NCI-H345 treated with DMSO at 0.1 percent for 48 hours (cell line): ENCODE data around the gene BTBD19.
A peak's percentile ranks its signal among the peaks of the same experiment; 100 is the strongest.
"Not testable (repeated sequence)": the region's sequence is repeated elsewhere in the genome, so short reads cannot be mapped to it uniquely, and the experiment has no call there.

Source experiments
- DNase-seq: peaks from one replicate; lab custom pipeline; 2025; ENCODE audit not compliant: unreplicated experiment; lab: John Stamatoyannopoulos, UW

BTBD19 gene

DNA sequence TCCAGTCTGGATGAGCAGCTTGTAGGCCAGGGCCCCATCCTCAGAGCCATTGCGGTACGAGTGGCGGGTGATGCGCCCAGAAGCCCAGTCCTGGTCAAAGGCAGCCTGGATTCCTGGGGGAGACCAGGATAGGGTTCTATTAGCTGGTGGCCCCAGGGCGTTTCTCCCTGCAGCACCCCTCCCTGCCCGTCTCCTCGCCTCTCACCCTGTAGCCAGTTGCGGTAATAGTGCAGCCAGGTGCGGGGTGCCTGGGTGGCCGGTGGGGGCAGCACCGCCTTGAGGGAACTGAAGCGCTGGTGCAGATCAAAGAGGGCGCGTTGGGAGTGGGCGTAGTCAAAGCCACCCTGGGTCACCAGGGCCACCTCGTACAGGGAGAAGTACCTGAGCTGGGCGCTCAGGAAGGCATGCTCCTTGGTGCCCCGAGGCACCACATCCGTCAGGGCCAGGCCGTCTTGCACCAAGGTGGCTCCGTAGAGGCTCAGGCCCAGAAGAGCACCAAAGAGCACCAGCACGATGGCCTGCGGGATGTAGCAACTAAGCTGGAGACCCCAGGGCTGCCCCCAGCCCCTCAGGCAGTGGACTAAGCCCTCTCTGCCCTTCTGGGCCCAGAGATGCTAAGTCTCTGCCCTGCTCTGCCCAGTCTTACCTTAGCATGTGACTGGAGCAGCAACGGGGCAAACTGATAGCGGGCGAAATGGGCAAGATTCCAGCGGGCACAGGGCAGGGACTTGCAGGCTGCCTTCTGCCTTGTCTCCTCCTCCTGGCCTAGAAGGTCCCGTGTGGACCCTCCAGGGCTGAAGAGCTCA is 19.1 kb downstream of the BTBD19 start:
- DNase-seq, result no peak

DNA sequence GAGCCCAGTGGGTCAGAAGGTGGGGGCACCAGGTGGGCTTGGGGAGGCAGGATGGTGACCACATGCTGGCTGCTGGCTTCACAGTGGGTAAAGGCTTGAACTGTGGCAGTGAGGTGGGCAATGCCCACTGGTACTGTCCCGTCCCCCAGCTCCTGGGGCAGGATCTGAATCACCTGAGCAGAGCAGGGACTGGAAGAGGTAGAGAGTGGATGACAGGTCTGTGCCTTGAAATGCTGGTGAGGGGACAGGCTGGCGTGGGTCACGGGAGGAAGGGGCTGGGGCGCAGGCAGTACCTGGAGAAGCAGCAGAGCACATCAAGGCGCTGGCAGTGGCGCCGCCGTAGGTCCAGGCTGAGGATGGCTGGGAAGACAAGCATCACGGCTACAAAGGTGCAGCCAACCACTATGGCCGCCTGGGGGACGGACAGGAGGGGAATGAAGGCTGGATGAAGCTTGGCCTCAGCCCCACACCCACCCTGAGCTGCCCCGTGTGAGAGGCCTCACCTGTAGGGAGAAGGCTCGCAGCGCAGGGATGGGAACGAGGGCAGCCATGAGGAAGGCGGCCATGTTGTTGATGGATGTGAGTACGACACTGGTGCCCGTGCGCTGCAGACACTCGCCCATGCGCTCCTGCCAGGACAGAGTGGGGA is 19.8 kb downstream of the BTBD19 start:
- no peak for DNase-seq

GRCh38 chr1:44828841-44829440 is 20.6 kb downstream of the BTBD19 start:
- DNase-seq, result no peak

DNA sequence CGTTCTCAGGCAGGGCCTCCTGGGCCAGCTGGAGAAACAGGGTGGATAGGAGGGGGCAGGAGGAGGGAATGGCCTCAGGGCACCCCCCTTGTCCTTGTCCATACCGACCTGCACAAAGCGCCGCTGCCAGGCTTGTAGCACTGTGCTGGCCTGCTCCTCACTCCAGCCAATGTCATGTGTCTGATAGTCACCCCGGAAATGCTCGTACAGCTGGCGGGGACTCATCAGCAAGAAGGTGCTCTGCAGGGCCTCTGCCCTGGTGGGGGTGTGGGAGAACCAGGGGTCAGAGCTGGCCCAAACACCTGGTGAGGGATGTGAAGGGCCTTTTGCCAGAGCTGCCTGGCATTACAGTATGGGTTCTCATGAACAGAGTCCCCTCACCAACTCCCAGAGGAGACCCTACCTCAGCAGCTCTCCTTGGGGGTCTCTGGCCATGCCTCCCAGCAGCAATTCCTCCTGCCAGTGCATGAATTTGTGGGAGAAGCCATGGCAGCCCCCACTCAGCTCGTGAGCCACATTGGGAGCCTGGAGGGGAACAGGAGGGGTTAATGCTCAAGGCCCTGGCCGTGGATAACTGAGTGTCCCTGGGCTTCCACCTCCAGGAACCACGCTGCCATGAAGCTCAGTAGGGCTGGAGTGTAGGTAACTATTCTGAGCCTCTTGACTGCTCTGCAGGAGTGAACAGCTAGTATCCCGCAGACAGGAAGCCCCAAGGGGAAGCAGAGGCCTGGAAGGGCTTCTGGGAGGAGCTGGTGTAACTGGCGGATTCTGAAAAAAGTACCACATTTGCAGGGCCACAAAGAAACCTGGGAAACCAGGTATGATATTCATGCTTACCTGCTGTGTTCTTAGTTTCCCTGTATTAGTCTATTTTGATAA is 21.4 kb downstream of the BTBD19 start:
- DNase-seq, result no peak

DNA sequence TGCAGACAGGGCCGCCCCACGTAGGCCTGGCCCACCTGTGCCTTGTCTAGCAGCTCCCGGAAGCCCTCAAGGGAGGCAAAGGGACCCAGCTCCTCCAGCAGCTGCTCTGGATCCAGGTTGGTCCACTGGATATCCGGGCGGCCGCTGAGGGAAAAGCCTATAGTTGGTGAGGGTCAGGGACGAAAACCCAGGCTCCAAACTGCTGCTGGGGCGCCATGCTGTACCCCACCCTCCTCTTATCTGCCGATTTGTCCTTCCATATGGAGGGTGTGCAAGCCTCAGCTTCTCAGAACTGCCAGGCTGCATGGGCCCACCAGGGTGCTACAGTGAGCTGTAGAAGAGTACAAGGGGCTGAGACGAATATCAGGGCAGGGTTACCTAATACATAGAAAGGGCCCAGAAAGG is 22.6 kb downstream of the BTBD19 start:
- no peak for DNase-seq

DNA sequence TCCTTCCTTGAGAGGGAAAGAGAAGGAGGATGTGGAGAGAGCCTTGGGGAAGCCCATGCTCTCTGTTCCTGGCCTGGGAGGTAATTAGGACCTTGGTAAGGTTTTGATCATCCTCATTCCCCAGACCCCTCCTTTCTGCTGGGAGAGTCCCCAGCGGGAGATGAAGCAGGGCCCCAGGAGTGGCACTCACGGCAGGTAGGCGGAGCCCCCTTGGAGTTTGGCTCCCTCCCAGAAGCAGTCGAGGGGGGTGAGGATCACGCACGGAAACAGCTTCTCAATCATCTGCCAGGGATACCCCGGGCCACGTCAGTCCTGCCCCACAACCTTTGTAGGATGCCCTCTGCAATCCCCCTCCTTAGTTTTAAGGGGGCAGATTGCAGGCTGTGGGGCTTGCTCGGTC is 23.2 kb downstream of the BTBD19 start:
- DNase-seq, result peak; percentile 32

- no peak for DNase-seq
Measured at GRCh38 chr1:44832056-44832705, 23.9 kb downstream of the BTBD19 start.

DNA sequence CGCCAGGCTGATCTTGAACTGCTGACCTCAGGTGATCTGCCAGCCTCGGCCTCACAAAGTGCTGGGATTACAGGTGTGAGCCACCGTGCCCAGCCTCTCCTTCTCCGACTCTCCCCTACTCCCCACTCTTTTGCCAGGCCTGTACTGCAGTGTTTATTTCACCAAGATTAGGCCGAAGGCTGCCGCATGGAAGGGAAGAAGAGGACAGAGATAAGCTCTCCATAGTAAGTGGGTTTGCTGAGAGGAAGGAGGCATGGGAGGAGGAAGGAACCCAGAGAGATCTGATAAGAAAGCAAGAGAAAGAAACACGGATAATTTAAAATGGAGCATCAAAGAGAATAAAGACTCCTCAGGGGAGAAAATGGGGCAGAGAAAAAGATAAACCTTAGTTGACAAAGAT is 26.0 kb downstream of the BTBD19 start:
- DNase-seq, result no peak

- peak; percentile 63 for DNase-seq
Measured at GRCh38 chr1:44835738-44836675, 27.7 kb downstream of the BTBD19 start.

DNA sequence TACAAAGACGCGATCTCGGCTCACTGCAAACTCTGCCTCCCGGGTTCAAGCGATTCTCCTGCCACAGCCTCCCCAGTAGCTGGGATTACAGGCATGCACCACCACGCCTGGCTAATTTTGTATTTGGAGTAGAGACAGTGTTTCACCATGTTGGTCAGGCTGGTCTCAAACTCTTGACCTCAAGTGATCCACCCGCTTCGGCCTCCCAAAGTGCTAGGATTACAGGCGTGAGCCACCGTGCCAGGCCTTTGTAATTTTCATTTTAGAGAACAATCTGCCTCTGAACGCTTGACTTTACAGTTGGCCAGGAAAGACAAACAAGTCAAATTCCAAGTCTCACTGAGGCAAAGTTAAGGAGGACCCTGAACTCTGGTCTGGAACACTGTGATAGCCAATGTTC is 30.0 kb downstream of the BTBD19 start:
- not testable (repeated sequence) for DNase-seq

GRCh38 chr1:44839576-44839975 is 31.3 kb downstream of the BTBD19 start:
- DNase-seq, result no peak

GRCh38 chr1:44842486-44842861 is 34.2 kb downstream of the BTBD19 start:
- DNase-seq, result no peak

DNA sequence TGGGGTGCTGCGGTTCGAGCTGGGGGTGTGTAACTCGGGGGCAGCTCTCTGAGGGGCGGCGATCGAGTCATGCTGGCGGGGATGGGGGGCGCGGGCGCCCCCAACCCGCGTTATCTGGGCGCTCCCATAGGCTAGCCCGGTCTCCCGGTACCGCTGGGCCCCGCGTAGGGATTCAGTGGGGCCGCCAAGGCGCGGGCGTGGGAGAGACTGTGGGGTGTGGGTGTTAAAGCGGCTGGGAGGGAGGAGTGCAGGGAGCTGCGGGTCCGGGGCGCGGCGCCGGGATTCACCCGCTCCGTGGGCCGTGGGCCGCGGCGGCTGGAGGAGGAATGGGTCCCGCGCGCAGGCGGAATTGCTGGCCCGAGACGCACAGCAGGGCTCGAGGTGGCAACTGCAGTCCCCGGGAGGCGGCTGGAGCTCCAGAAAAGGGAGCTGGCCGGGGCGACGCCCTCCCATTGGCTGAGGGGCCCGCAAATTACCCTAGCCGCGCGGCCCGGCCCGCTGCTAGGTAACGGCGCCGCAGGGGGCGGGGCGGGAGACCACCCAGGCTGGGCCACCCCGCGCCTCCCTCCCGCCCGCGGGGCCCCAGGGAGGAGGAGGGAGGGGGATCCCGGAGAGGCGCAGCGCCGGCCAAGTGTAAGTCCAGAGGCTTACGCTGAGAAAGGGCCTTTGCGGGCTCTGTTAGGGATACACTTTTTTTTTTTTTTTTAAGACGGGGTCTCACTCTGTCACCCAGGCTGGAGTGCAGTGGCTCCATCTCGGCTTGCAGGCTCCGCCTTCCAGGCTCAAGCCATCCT is 34.7 kb downstream of the BTBD19 start, which contains the start of gene PTCH2:
PTCH2 (minus strand) TSS at position 392 of the 794 bp plus-strand sequence; CDS start at position 71, 321 bp downstream.
- peak; percentile 28 for DNase-seq

DNA sequence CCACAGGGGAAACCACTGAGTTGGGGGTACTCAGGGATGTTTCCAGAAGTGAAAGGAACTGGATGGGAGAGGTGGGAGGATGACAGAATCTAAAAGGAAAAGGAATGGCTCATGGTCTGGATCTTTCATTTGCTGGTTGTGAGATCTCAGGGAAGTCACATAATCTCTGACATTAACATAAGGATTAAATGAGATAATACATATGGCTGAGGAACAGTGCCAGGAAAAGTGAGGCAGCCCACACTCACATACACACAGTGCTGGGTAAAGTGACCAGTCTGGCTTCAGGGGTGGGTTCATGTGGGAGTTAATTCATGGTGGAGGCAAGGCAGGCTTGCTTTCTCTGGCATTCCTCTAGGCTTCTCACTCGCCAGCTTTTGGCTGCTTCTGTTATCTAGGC is 38.7 kb downstream of the BTBD19 start:
- DNase-seq, result no peak

- DNase-seq, result no peak
Measured at GRCh38 chr1:44847845-44848244, 39.5 kb downstream of the BTBD19 start.

- no peak for DNase-seq
Measured at GRCh38 chr1:44848456-44849181, 40.3 kb downstream of the BTBD19 start.

DNA sequence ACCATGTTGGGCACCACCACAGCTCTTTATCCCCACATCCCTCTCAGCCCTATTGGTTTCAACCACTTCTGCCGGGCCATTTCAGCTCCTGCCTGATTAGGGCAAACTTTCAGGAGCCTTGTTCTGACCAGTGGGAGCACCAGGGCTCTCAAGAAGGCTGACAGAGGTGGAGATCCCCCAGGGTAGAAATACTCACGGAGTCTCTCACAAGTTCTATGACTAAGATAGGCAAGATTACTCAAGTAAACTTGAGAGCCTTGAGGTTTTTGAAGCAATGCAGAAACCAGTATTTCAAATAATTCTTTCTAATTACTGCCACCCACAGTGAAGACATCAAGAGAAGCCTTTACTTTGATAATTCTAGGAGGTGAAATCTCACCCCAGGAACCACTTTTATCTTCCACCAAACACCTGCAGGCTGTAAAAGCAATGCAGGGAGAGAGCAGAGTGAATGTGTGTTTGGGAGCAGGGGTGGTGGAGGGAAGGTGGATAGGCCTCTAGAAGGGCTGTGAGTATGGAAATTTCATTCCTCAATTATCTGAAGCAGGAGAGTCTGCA is 41.3 kb downstream of the BTBD19 start:
- no peak for DNase-seq

DNA sequence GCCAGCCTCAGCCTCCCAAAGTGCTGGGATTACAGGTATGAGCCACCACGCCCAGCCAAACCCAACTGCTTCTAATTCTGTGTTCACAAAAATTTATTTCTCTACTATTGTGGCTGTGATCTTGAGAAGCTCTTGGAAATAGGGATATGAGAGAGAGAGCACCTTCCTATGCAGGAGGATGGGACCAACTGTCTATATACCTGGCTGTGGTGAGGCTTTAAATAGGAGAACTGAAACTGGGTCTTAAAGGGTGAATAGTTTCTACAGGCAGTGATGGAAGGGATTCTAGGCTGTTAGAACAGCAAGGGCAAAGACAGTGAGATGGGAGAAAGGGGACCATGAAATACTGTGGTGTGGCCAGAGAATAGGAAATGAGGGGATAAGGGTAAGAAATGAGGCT is 43.0 kb downstream of the BTBD19 start:
- DNase-seq, result no peak
